Muscle of back (tissue), 11 donors: ENCODE data around the gene IGFBP2. TPM values are rescaled to one million over a fixed set of nuclear protein-coding genes. Genes with fewer than 3 reads are reported as not detected.
A peak's percentile ranks its signal among the peaks of the same experiment; 100 is the strongest.

ENCODE experiments used
- DNase-seq, 3 donors: peaks; one replicate each; pipeline versions ENCODE4 v3.0.0 to v3.0.0-alpha.2; 2013
- polyA plus RNA-seq, 10 donors: library from polyadenylated mRNA; unstranded; fragments of 120-200 nt; gene quantifications; one replicate each; pipeline ENCODE4 v1.2.1, GENCODE V29; 2013; ENCODE audit not compliant: insufficient read length in 10 of 10

IGFBP2 gene
- polyA plus RNA-seq, 10 donors: 105 to 263 (median 161) TPM

DNA sequence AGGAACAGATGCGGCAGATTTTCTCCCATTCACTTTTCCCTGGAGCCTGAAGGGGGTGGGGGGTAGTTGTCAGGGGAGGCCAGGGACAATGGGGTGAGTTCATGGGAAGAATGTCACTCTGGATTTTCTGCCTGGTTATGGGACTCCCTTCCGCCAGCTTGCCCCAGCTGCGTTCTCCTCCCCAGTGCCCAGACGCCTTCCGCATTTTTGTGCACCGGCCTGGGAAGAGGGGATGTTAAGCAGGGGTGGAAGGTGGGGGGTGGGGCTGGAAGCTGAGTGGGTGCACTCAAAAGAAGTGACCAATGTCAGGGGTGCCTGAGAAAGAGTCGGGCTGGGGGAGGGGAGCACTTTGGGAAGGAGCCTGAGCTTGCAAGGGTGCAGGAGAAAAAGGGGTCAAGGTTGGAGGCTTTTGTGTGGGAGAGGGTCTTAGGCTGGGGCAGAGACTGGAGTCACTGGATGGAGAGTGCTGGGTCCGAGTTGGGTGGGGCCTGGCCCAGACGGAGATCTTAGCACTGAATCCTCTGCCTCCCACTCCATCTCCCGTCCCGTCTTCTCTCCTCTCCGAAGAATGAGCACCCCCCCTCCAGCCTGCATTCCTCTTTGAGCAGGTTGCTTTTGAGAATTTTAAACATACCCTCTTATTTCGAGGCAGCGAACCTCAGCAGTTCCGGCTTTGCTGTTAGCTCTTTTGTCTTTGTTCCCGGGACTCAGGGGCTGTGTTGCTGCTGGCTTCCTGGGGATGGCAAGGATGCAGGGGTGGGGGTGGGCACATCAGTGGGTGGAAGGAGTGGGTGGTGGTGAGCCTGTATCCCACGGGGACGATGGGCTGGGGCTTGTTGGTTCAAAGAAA, 2.7 kb downstream of the IGFBP2 start:
- peak in 1 of 3 donors; percentile 59 for DNase-seq

- peak in 1 of 3 donors; percentile 57 for DNase-seq
Measured at GRCh38 chr2:216636551-216637450, 3.6 kb downstream of the IGFBP2 start.

- DNase-seq: no peak
Measured at GRCh38 chr2:216637472-216637871, 4.3 kb downstream of the IGFBP2 start.

- DNase-seq: peak in 1 of 3 donors; percentile 75
Measured at GRCh38 chr2:216643986-216644659, 10.9 kb downstream of the IGFBP2 start.

DNA sequence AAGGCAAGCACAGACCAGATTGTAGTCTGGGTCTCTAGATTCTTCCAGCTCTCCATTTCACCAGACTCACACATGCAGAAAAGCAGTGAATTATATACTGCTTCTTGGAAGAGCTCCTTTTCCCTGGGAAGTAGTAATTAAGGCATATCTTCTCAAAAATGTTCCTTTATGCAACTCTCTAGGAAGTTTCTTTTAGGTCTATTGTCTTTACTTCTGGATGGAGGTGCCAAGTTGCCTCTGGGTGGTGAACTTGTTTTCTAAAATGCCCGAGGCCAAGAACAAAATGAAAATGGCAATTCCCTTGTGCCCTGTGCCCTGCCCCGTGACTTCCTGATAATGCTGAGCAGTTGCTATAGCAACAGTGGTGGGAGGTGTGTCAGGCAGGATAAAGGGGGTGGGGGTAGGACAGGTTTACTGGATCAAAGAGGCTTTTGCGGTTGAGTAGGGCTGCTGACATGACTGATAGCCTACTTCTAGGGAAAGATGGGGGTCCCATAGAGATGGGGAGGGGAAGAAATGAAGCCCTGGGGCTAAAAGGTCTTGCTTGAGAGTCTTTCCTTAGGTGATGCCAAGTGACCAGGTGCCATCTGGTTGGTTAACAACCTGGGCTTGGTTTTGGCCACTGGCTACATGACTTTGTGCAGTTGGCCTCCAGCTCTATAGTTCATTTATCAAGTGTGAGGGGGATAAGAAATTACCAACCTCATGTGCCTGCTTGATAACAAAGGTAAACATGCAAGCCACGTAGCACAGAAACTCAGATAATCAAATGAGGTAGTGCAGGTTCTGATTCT, 11.8 kb downstream of the IGFBP2 start:
- DNase-seq: no peak

DNA sequence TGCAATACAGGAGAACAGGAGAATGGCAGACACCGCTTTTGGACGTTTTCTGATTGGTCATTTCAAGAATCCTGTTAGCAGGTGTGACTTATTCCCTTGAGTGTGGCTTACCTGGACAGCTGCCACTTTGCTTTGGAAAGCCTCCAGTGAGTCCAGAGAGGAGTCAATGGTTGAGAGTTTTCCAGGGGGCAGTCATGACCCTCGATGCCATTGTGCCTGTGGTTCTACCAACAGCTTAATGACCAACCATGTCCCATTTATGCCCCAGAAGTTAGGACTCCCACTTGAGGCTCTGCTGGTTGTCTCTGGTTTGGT, 12.4 kb downstream of the IGFBP2 start:
- DNase-seq: no peak

GRCh38 chr2:216646116-216646515, 12.9 kb downstream of the IGFBP2 start:
- no peak for DNase-seq

DNA sequence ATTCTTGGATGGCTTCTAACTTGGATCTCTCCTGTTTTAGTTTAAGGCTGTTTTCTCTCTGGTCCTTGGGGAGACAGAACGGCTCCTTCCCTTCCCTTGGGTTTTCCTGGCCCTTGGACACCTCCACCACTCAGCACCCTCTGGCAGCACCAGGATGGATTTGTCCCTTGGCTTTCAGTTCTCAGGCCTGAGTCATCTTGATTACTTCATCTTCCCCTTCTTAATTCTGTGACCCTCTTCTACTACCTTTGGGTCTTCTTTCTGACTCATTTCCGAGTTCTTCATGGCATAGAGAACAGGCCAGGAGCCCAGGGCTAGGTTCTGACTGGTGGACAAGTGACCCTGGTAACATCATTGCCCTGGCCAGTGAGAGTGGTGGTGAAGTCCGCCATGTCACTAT, 14.9 kb downstream of the IGFBP2 start:
- no peak for DNase-seq

- DNase-seq: no peak
Measured at GRCh38 chr2:216649574-216649973, 16.4 kb downstream of the IGFBP2 start.

DNA sequence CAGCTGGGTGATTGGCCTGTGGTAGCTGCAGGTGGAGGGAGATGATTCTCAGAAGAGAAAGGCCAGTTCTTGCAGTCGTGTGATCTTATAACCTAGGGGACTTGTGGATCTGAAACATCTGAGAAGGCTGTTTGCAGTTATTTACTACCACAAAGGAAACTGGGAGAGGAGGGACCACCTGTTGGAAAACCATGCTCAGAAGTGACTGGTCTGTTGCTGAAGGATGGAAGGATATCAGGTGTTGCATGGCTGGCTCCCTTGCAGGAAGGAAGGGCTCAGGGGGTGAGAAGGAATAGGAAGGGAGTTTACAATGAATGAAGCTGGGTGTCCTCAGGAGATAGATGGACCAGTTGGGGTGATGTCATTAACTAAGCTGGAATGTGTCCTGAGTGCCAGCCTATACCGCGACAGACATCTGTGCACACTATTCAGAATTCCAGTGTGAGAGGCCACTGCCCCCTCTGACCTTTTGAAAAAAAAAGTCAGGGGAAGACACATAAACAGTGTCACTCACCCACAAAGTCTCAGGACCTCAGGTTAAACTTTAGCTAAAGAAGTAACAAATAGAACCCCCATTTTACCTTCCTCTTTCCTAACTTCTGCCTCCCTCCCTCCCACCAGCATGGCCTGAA, 17.5 kb downstream of the IGFBP2 start:
- no peak for DNase-seq

DNA sequence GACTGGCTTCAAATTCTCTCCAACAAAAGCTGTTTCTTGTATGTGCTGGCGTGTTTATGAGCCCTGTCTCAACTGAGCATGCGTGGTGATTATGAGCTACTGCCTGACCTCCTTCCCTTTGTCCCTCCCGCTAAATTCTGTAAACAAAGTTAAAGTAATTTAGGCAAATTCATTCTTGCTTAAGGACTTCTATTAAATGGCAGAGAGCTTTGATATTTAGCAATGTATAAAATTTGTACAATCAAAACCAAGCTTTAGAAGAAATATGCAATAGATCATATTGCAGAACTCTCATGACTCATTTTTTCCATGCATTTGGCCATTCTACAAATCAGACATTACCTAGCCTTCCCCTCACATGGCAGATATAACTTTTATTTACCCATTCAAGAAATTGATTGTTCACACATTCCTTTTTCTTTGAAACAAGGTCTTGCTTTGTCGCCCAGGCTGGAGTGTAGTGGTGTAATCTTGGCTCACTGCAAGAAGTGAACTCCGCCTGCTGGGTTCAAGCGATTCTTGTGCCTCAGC, 18.2 kb downstream of the IGFBP2 start:
- DNase-seq: peak in 2 of 3 donors; percentile 38 to 69

DNA sequence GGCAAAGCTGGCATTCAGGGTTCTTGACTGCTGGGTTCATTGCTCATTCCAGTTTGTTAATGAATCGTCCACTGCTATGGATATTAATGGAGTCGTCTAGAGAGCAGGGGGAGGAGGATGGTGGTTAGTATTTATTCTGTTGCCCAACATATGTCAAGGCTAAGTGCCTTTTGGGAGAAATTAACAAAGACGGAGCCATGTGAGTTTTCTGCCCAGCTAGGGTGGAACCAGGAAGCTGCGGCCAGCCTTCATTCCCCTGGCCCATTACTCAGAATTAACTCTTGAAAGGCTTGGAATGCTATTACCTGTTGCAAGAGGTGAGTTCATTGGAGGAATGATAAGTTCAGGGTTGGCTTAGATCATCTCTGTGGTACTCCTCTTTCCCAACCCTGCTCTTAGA, 19.3 kb downstream of the IGFBP2 start:
- no peak for DNase-seq

DNA sequence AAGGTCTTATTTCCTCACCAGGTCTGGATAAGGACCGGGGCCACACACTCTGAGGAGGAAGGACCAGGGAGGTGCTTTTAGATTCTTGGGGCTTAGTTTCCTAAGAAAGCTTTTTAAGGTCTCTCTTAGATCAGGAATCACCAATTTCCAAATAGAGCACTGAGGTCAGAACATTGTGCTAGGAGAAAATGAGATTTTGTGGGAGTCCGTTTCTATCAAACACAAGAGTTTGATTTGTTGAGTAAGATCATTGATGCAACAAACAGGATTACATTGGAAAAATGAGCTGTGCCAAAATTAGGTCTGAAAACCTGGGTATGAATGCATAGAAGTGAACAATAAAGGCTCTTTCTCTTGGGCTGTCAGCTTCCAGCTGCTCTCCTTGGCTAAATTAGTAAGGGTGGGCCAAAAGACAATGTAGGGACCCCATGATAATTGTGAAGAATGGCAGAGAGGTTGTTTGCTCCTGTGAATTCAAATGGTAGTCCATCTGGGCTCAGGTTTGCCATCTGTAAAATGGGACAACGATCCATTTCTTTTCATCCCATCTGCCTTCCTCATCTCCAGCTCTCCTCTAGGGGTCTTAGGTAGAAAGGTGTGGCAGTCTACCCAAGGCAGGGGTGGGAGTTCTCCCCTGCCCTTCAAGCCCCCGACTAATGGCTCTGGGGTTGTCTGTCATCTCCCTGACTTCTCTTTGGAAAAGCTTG, 20.0 kb downstream of the IGFBP2 start:
- DNase-seq: no peak

DNA sequence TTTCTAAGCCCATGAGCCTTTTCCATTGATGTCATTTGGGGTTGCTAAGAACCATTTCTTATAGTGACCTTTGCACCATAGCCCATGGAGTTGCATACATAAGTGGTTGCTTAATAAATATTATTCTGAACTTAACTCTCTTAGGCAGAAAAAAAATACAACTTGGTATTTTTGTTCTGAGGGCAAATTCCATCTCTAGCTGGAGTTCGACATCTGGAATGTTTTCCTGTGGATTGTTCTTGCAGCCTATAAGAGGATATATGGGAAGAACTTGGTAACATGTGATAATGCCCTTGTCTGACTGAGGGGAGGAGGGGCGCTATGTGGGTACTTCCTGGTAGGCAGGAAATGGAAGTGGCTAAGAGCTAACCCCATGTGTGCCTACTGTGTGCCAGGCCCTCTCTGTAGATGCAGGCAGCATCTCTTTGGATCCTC, 20.7 kb downstream of the IGFBP2 start:
- no peak for DNase-seq

DNA sequence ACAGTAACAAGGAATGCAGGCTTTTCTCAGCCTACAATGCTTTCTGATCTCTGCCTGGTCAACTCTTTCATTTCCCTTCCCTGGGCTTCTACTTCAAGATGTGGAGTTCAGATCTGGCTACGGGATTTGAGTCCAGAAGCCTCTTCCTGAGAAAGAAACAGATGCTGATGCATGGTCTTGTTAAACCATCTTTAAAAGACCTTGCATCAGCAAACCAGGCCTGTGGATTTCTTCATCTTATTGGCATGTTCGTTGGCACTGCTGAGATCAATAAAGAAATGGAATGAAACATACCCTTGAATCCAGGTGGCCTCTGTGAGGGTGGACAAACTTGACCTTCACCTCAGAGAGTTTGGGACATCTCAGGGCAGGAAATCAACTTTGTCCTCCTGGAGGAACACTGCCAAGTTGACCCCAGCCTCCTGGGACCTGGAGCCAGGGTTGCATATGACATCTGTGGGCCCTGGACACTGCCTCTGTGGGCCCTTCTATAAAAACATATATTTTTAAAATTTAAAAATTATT, 21.4 kb downstream of the IGFBP2 start:
- no peak for DNase-seq

DNA sequence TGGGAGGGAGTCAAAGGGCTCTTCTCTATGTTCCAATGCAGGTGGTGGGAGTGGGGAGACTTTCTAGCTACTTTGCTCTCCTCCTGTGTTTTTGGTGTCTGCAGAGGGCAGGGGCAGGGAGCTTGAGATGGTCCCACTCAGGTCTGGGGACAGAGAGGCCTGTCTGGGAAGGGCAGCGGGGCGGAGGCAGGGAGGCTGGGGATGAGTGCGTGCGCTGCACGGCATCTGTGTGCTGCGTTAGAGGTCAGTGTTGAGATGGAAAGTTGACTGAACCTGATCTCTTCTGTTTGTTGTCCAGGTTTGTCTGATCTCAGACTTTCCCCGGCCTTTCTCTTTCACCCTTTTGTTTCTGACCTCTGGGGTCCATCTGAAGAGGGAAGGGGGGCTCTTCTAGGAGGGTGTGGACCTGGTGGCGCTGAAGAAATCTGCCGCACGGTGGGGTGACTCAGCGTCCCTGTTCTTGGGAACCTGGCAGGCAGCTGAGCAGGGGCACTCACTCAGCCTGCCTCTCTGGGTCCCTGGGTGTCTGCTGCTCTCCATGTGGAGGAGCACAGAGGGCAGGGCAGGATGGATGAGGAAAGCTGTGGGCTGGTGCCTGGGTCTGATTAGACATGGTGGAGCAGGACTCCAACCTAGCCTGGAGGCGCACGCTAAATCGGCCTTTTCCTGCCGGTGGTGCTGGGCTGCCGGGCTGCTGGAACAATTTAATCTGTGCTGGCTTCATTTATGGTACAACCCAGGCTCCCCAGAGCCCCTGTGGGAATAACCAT, 24.1 kb downstream of the IGFBP2 start:
- DNase-seq: no peak

DNA sequence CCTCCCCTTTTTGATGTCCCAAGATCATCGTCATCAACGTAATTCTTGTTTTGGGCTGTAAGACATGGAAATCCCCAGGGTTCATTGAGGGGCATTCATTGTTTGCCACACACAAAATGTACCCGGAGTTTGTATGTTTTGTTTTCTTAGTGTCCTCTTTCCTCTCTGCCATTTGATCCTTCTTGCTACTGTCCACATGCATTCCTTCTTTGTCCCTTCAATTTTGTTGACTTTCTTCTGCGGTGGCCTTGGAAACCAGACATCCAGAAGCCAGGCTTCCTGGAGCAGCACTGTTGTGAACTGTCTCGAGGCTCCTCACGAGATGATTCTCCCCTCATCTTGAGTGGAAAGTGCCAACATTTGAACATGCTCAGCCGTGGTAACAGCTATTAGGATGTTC, 24.8 kb downstream of the IGFBP2 start:
- DNase-seq: no peak

DNA sequence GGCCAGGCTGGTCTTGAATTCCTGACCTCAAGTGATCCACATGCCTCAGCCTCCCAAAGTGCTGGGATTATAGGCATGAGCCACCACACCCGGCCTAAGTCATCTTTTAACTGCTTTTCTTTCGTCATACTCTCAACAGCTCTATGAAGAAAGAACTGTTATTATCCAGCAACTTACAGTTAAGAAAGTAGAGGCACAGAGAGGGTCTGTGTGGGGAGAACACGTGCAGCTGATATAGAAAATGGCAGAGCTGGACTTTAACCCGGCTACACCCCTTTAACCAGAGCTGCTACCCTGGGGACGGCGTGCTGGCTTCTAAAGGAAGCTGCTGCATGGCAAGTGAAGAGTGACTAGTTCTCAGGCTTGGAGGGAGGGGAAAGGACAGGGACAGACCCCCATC, 25.5 kb downstream of the IGFBP2 start:
- DNase-seq: no peak

DNA sequence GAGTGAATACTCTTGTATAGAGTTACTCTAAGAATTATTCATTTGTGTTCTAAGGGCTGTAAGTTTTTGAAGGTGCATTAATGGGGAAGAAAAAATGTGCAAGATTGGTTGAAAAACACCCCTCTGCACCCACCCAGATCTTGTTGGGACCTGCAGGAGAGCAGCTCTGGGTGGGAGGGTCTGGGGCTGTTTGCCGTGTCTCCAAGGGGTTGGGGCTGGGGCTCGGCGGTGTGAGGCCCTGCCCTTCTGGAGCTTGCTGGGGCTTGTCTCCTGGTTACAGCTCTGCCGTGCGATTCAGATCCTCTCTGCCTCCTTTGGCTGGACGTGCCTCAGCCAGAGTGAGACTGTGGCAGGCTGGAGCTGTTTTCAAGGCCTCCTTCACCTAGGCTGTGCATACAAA, 26.1 kb downstream of the IGFBP2 start:
- no peak for DNase-seq
